Trophoblast cell (in vitro differentiated cells and primary cell): ENCODE results near the gene CC2D2A.

Experiments used
- DNase-seq, 2 donors: peaks; one replicate each; pipeline ENCODE4 v3.0.0-alpha.2; 2016
- H2AFZ ChIP-seq: 2 replicates; pipeline ENCODE4 v1.6.1; 2013; ENCODE audit warnings: low read length, moderate library complexity, mild to moderate bottlenecking; ENCODE audit not compliant: insufficient read depth, poor library complexity
- H2AK5ac ChIP-seq: 2 replicates; pipeline ENCODE4 v1.6.1; 2013; ENCODE audit warnings: mild to moderate bottlenecking, low read length
- H2BK120ac ChIP-seq: 2 replicates; pipeline ENCODE4 v1.6.1; 2013; ENCODE audit warnings: low read length, mild to moderate bottlenecking, moderate library complexity; ENCODE audit not compliant: insufficient read depth, poor library complexity
- H2BK12ac ChIP-seq: 2 replicates; pipeline ENCODE4 v1.6.1; 2013; ENCODE audit warnings: mild to moderate bottlenecking, low read length, moderate library complexity
- H2BK5ac ChIP-seq: 2 replicates; pipeline ENCODE4 v1.6.1; 2013; ENCODE audit warnings: low read length, low read depth, moderate library complexity, mild to moderate bottlenecking; ENCODE audit not compliant: poor library complexity
- H3K14ac ChIP-seq: 2 replicates; pipeline ENCODE4 v1.6.1; 2013; ENCODE audit warnings: mild to moderate bottlenecking, low read length
- H3K18ac ChIP-seq: 2 replicates; pipeline ENCODE4 v1.6.1; 2013; ENCODE audit warnings: mild to moderate bottlenecking, low read length
- H3K23ac ChIP-seq: 2 replicates; pipeline ENCODE4 v1.6.1; 2013; ENCODE audit warnings: low read length
- H3K27ac ChIP-seq: 2 replicates; pipeline ENCODE4 v1.5.1; 2013; ENCODE audit warnings: low read depth, mild to moderate bottlenecking, inconsistent platforms, low read length, moderate library complexity
- H3K27me3 ChIP-seq: 2 replicates; pipeline ENCODE4 v1.6.1; 2013; ENCODE audit warnings: inconsistent platforms, mild to moderate bottlenecking, low read length, moderate library complexity; ENCODE audit not compliant: insufficient read depth
- H3K36me3 ChIP-seq, 2 experiments: 1 replicate in 1 of 2; 2 replicates in 1 of 2; pipeline ENCODE4 v1.6.1; 2013; ENCODE audit warnings: low read length in 2 of 2, mild to moderate bottlenecking in 2 of 2, moderate library complexity in 1 of 2; ENCODE audit not compliant: insufficient read depth in 2 of 2, control insufficient read depth in 1 of 2
- H3K4ac ChIP-seq: 2 replicates; pipeline ENCODE4 v1.6.1; 2013; ENCODE audit warnings: low read depth, mild to moderate bottlenecking, low read length, moderate library complexity
- H3K4me1 ChIP-seq, 2 experiments: 1 replicate in 1 of 2; 2 replicates in 1 of 2; pipeline ENCODE4 v1.6.1; 2013; ENCODE audit warnings: low read length in 2 of 2, mild to moderate bottlenecking in 2 of 2, moderate library complexity in 1 of 2; ENCODE audit not compliant: insufficient read depth in 2 of 2, control insufficient read depth in 1 of 2
- H3K4me2 ChIP-seq: 2 replicates; pipeline ENCODE4 v1.6.1; 2013; ENCODE audit warnings: inconsistent platforms, mild to moderate bottlenecking, low read length, moderate library complexity
- H3K4me3 ChIP-seq: 2 replicates; pipeline ENCODE4 v1.5.1; 2013; ENCODE audit warnings: mild to moderate bottlenecking, low read depth, low read length, inconsistent platforms
- H3K79me1 ChIP-seq: one replicate; pipeline ENCODE4 v1.6.1; 2013; ENCODE audit warnings: low read length
- H3K79me2 ChIP-seq: 2 replicates; pipeline ENCODE4 v1.6.1; 2013; ENCODE audit warnings: low read length, mild to moderate bottlenecking; ENCODE audit not compliant: control insufficient read depth, insufficient read depth, poor library complexity
- H3K9ac ChIP-seq: 2 replicates; pipeline ENCODE4 v1.6.1; 2013; ENCODE audit warnings: mild to moderate bottlenecking, low read length
- H3K9me3 ChIP-seq: 2 replicates; pipeline ENCODE4 v1.6.1; 2013; ENCODE audit warnings: low read depth, mild to moderate bottlenecking, control low read depth, inconsistent platforms, low read length; ENCODE audit not compliant: insufficient read depth
- H4K12ac ChIP-seq: 2 replicates; pipeline ENCODE4 v1.6.1; 2013; ENCODE audit warnings: low read depth, mild to moderate bottlenecking, low read length, moderate library complexity
- H4K8ac ChIP-seq: 2 replicates; pipeline ENCODE4 v1.6.1; 2013; ENCODE audit warnings: low read depth, mild to moderate bottlenecking, low read length, moderate library complexity
- H4K91ac ChIP-seq: one replicate; pipeline ENCODE4 v1.6.1; 2013; ENCODE audit warnings: low read depth, mild to moderate bottlenecking, low read length, moderate library complexity
- WGBS: extraction: QIAGEN DNeasy Blood & Tissue Kit; methylation state at CpG from one replicate; pipeline ENCODE4 v1.1.7; 2013; ENCODE audit warnings: missing lambda C conversion rate; ENCODE audit not compliant: insufficient read length, insufficient coverage; ENCODE audit errors: extremely low coverage; 5-methylcytosine and 5-hydroxymethylcytosine counted together

CC2D2A gene

GRCh38 chr4:15434676-15435075 lies 35.0 kb upstream of the CC2D2A start:
- WGBS: no CpG with 5 or more reads among the region's 2 CpGs
- no peaks in the 10 kb centered on the region for H3K9me3 ChIP-seq
- no peaks in the 10 kb centered on the region for H3K79me2 ChIP-seq

GRCh38 chr4:15436513-15436912 lies 33.2 kb upstream of the CC2D2A start:
- no peak overlapping the region for H3K9ac ChIP-seq
- no peak overlapping the region for H3K14ac ChIP-seq
- no peak overlapping the region for H3K23ac ChIP-seq
- no peak overlapping the region for H3K18ac ChIP-seq
- no peaks in the 10 kb centered on the region for H3K79me1 ChIP-seq
- no peaks in the 10 kb centered on the region for H3K79me2 ChIP-seq
- no peak overlapping the region for H3K4ac ChIP-seq
- H3K27ac ChIP-seq: no peak overlapping the region
- H2BK120ac ChIP-seq: no peak overlapping the region
- DNase-seq: no peak
- H4K8ac ChIP-seq: no peak overlapping the region
- no peaks in the 10 kb centered on the region for H3K36me3 ChIP-seq
- no peaks in the 10 kb centered on the region for H3K27me3 ChIP-seq
- H4K91ac ChIP-seq: no peak overlapping the region
- H3K9me3 ChIP-seq: no peaks in the 10 kb centered on the region
- no CpG with 5 or more reads among the region's 2 CpGs for WGBS
- no peaks in the 10 kb centered on the region for H3K4me1 ChIP-seq
- H2BK12ac ChIP-seq: no peak overlapping the region
- H3K4me3 ChIP-seq: no peak overlapping the region
- H3K4me2 ChIP-seq: no peak overlapping the region
- no peak overlapping the region for H2AK5ac ChIP-seq
- no peak overlapping the region for H2AFZ ChIP-seq
- no peak overlapping the region for H4K12ac ChIP-seq
- no peak overlapping the region for H2BK5ac ChIP-seq

More at GRCh38 chr4:15434676-15435075, 35.0 kb upstream of the CC2D2A start:
- H4K8ac ChIP-seq: no peak overlapping the region
- H3K4me3 ChIP-seq: no peak overlapping the region
- no peaks in the 10 kb centered on the region for H3K4me1 ChIP-seq
- no peak overlapping the region for H3K9ac ChIP-seq
- no peak overlapping the region for H3K27ac ChIP-seq
- no peak overlapping the region for H3K4me2 ChIP-seq
- no peak overlapping the region for H2AFZ ChIP-seq
- H2BK12ac ChIP-seq: no peak overlapping the region
- H3K36me3 ChIP-seq: no peaks in the 10 kb centered on the region
- no peak overlapping the region for H3K14ac ChIP-seq
- H2BK5ac ChIP-seq: no peak overlapping the region
- no peak overlapping the region for H4K12ac ChIP-seq
- no peak overlapping the region for H3K4ac ChIP-seq
- H4K91ac ChIP-seq: no peak overlapping the region
- DNase-seq: no peak
- H3K27me3 ChIP-seq: no peaks in the 10 kb centered on the region
- H2BK120ac ChIP-seq: no peak overlapping the region
- H3K18ac ChIP-seq: no peak overlapping the region
- no peak overlapping the region for H3K23ac ChIP-seq
- no peaks in the 10 kb centered on the region for H3K79me1 ChIP-seq
- no peak overlapping the region for H2AK5ac ChIP-seq

- no peak overlapping the region for H3K4ac ChIP-seq
- no peaks in the 10 kb centered on the region for H3K9me3 ChIP-seq
- H3K36me3 ChIP-seq: no peaks in the 10 kb centered on the region
- no peak overlapping the region for H3K9ac ChIP-seq
- no peak overlapping the region for H3K23ac ChIP-seq
- H4K8ac ChIP-seq: no peak overlapping the region
- H3K79me2 ChIP-seq: no peaks in the 10 kb centered on the region
- no peak overlapping the region for H3K4me2 ChIP-seq
- no peaks in the 10 kb centered on the region for H3K27me3 ChIP-seq
- H3K18ac ChIP-seq: no peak overlapping the region
- H3K79me1 ChIP-seq: no peaks in the 10 kb centered on the region
- H3K27ac ChIP-seq: no peak overlapping the region
- no peak overlapping the region for H2AK5ac ChIP-seq
- H2AFZ ChIP-seq: no peak overlapping the region
- H2BK12ac ChIP-seq: no peak overlapping the region
- H4K91ac ChIP-seq: no peak overlapping the region
- H2BK5ac ChIP-seq: no peak overlapping the region
- no peak overlapping the region for H3K14ac ChIP-seq
- no peak overlapping the region for H4K12ac ChIP-seq
- H3K4me3 ChIP-seq: no peak overlapping the region
- no CpG with 5 or more reads among the region's 2 CpGs for WGBS
- no peaks in the 10 kb centered on the region for H3K4me1 ChIP-seq
- DNase-seq: peak in 1 of 2 donors; percentile 24
- no peak overlapping the region for H2BK120ac ChIP-seq
Measured at GRCh38 chr4:15438939-15439524, 30.6 kb upstream of the CC2D2A start.

GRCh38 chr4:15443371-15444160 lies 26.1 kb upstream of the CC2D2A start:
- no peaks in the 10 kb centered on the region for H3K9me3 ChIP-seq
- H4K91ac ChIP-seq: no peak overlapping the region
- no peak overlapping the region for H4K12ac ChIP-seq
- H3K18ac ChIP-seq: no peak overlapping the region
- no peak overlapping the region for H3K4me3 ChIP-seq
- H2BK120ac ChIP-seq: no peak overlapping the region
- no peaks in the 10 kb centered on the region for H3K79me2 ChIP-seq
- no peak overlapping the region for H2AFZ ChIP-seq
- H4K8ac ChIP-seq: no peak overlapping the region
- H3K4me1 ChIP-seq: peaks cover 5% of the 10 kb centered on the region in 2 experiments
- H3K23ac ChIP-seq: no peak overlapping the region
- no peaks in the 10 kb centered on the region for H3K36me3 ChIP-seq
- H3K79me1 ChIP-seq: peaks cover 4% of the 10 kb centered on the region
- H2BK5ac ChIP-seq: no peak overlapping the region
- H3K27ac ChIP-seq: no peak overlapping the region
- H2BK12ac ChIP-seq: no peak overlapping the region
- no peak overlapping the region for H3K4ac ChIP-seq
- no peak overlapping the region for H3K9ac ChIP-seq
- no peak overlapping the region for H2AK5ac ChIP-seq
- WGBS: no CpG with 5 or more reads among the region's 2 CpGs
- DNase-seq: no peak
- no peaks in the 10 kb centered on the region for H3K27me3 ChIP-seq
- H3K4me2 ChIP-seq: no peak overlapping the region
- H3K14ac ChIP-seq: no peak overlapping the region
